ENCODE results near the gene GALNT5.
"Not testable (repeated sequence)": the region's sequence is repeated elsewhere in the genome, so short reads cannot be mapped to it uniquely, and the experiment has no call there.

GALNT5 gene

DNA sequence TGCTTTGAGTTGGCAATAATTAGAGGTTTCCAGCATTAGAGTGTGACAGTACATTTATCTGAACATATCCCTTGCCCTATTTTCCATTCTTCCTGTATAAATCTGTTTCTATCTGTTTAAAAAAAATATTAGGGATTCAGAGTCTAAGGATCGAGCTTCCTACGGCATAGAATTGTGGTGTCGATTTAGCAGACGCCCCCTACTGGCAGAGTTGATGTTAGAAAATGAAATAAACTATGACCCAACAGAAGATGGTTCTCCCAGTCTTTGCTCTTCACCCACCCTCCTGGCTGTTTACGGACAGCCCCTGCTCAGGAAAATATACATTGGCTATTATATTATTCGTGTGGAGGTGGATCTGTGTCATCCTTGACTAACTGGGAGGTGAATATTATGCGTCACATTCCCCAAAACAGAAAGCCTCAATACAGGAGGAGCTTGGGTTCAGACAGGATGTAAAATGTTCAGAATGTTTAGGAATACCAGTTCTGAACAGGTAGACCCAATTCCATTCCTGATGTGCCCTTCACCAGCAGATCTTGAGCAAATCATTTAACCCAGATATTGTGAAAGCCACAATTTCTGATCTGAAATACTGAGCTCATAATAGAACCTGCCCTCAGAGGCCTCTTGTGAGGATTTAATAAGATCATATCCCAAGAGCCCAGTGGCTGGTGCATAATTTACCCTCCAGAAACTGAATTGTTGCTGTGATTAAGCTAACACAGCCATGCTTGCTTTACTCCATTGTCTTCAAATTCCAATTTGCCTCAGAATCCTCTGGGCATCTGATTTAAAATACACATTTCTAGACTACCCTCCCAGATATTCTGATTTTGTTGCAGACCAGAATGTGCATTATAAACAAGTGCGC, 78.9 kb downstream of the GALNT5 start:
- H3K27ac ChIP-seq (ENCODE audit: low read depth, low read length): no peak overlapping the region
- H3K9ac ChIP-seq (ENCODE audit: low read depth in 1 of 2, low read length in 2 of 2): no peak overlapping the region
- H3K4me3 ChIP-seq (ENCODE audit: low read depth in 1 of 2, low read length in 2 of 2): no peak overlapping the region
- H3K36me3 ChIP-seq (ENCODE audit: control insufficient read depth in 1 of 2, insufficient read depth in 2 of 2, low read length in 2 of 2): no peaks in the 10 kb centered on the region
- no peaks in the 10 kb centered on the region for H3K27me3 ChIP-seq (ENCODE audit: control insufficient read depth in 1 of 2, insufficient read depth in 2 of 2, low read length in 2 of 2)
- peaks cover 0 to 2% of the 10 kb centered on the region in 2 donors for H3K4me1 ChIP-seq (ENCODE audit: control insufficient read depth in 1 of 2, insufficient read depth in 2 of 2, low read length in 2 of 2)
- H3K9me3 ChIP-seq (ENCODE audit: control insufficient read depth in 1 of 2, low read length in 2 of 2): no peaks in the 10 kb centered on the region

DNA sequence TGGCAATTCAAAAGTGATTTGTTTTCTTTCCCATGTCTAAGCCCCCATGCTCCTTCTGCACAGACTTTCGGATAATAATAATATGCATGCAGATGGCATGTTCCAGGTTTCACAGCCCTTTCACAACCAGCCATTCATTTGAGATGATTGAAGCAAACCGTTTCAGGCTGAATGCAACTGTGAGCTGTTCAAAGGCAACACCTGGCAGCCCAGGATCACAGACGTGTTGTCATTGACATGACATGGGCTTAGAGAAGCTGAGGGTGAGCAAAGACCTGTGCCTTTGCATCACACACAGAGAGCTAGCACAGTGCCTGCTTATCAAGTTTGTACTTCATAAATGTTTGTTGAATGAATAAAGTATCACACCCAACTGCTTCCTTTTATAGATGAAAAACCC, 80.5 kb downstream of the GALNT5 start:
- Histone ChIP-seq H3K36me3 (ENCODE audit: control insufficient read depth in 1 of 2, insufficient read depth in 2 of 2, low read length in 2 of 2) (no peaks in the 10 kb centered on the region), H3K9me3 (ENCODE audit: control insufficient read depth in 1 of 2, low read length in 2 of 2) (peaks cover 0 to 2% of the 10 kb centered on the region in 2 donors), H3K27me3 (ENCODE audit: control insufficient read depth in 1 of 2, insufficient read depth in 2 of 2, low read length in 2 of 2) (no peaks in the 10 kb centered on the region), H3K27ac (ENCODE audit: low read depth, low read length) (no peak overlapping the region), H3K4me1 (ENCODE audit: control insufficient read depth in 1 of 2, insufficient read depth in 2 of 2, low read length in 2 of 2) (no peaks in the 10 kb centered on the region), H3K9ac (ENCODE audit: low read depth in 1 of 2, low read length in 2 of 2) (no peak overlapping the region), H3K4me3 (ENCODE audit: low read depth in 1 of 2, low read length in 2 of 2) (no peak overlapping the region)

DNA sequence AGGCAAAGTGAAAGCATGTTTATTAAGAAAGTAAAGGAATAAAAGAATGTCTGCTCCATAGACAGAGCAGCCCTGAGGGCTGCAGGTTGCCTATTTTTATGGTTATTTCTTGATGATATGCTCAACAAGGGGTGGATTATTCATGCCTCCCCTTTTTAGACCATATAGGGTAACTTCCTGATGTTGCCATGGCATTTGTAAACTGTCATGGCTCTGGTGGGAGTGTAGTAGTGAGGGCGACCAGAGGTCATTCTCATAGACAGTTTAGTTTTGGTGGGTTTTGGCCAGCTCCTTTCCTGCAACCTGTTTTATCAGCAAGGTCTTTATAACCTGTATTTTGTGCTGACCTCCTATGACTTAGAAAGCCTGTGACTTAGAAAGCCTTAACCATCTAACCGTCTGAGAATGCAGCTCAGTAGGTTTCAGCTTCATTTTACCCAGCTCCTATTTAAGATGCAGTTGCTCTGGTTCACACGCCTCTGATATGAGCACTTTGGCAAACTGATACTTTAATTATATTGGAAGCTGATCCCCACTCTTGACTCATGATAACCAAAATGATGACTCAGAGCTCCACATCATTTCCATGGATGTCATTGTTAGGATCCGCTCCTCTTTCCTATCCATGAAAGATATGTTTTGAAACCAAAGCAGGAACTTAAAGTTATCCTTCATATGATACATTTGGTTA, 82.6 kb downstream of the GALNT5 start:
- Histone ChIP-seq H3K9me3 (ENCODE audit: control insufficient read depth in 1 of 2, low read length in 2 of 2) (peaks cover 5 to 19% of the 10 kb centered on the region in 2 donors), H3K36me3 (ENCODE audit: control insufficient read depth in 1 of 2, insufficient read depth in 2 of 2, low read length in 2 of 2) (no peaks in the 10 kb centered on the region), H3K4me1 (ENCODE audit: control insufficient read depth in 1 of 2, insufficient read depth in 2 of 2, low read length in 2 of 2) (no peaks in the 10 kb centered on the region), H3K9ac (ENCODE audit: low read depth in 1 of 2, low read length in 2 of 2) (no peak overlapping the region), H3K4me3 (ENCODE audit: low read depth in 1 of 2, low read length in 2 of 2) (no peak overlapping the region), H3K27me3 (ENCODE audit: control insufficient read depth in 1 of 2, insufficient read depth in 2 of 2, low read length in 2 of 2) (no peaks in the 10 kb centered on the region), H3K27ac (ENCODE audit: low read depth, low read length) (no peak overlapping the region)

DNA sequence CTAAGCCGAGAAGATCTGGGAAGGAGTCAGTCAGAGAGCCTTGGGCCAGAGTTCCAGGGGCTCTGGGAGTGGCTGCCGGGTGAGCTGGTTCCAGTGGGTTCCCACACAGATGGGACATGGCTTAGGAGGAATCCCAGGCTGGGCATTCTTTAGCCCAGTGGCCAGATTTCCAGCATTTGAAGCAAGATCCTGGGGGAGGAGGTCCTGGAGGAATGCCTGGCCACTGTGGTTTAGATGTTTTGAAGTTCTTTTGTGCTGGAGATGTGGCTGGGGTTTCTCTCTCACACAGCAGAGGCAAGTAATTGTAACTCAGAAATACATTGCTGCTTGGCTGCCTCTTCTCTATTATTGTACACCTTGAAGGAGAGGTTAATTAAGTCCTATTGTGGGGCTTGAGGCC, 83.9 kb downstream of the GALNT5 start:
- not testable (repeated sequence) for H3K4me1 ChIP-seq (ENCODE audit: control insufficient read depth in 1 of 2, insufficient read depth in 2 of 2, low read length in 2 of 2); H3K36me3 ChIP-seq (ENCODE audit: control insufficient read depth in 1 of 2, insufficient read depth in 2 of 2, low read length in 2 of 2)

DNA sequence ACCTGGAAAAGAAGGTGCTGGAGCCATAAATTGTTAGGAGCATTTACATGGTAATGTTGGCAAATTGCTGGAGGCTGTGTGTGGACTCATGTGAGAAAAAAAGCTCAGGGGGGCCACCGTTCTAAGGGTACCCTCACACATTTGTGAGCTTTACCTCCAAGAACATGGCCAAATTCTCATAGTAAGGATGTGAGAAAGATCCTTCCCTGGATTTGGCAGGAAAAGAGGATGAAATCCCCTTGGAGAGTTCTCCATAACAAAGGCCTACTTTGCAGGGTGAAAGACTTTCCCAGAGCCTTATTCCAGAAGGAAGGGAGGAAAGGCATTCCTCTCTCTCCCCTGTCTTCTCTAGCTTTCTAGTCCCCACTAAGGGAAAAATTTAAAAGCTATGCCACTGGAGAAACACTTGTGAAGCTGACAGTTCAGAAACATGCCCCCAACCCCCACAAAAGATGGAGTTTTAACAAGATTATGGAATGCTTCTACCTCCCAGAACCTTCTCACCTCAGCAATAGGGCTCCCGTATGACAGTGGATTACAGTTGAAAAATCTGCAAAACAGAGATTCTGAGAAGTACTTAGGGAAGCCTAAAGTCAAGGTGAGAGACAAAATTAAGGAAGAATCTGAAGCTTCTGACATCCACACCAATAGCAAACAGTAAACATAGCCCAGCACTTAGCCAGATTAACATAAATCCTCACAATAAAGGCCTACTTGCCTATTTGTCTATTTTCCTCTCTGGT, 88.3 kb downstream of the GALNT5 start:
- Histone ChIP-seq H3K4me1 (ENCODE audit: control insufficient read depth in 1 of 2, insufficient read depth in 2 of 2, low read length in 2 of 2) (no peaks in the 10 kb centered on the region), H3K27ac (ENCODE audit: low read depth, low read length) (no peak overlapping the region), H3K36me3 (ENCODE audit: control insufficient read depth in 1 of 2, insufficient read depth in 2 of 2, low read length in 2 of 2) (no peaks in the 10 kb centered on the region), H3K9ac (ENCODE audit: low read depth in 1 of 2, low read length in 2 of 2) (no peak overlapping the region), H3K27me3 (ENCODE audit: control insufficient read depth in 1 of 2, insufficient read depth in 2 of 2, low read length in 2 of 2) (no peaks in the 10 kb centered on the region), H3K4me3 (ENCODE audit: low read depth in 1 of 2, low read length in 2 of 2) (no peak overlapping the region), H3K9me3 (ENCODE audit: control insufficient read depth in 1 of 2, low read length in 2 of 2) (peaks cover 7 to 24% of the 10 kb centered on the region in 2 donors)

More for the DNA sequence above, 83.9 kb downstream of the GALNT5 start:
- not testable (repeated sequence) for H3K4me3 ChIP-seq (ENCODE audit: low read depth in 1 of 2, low read length in 2 of 2); H3K27ac ChIP-seq (ENCODE audit: low read depth, low read length); H3K27me3 ChIP-seq (ENCODE audit: control insufficient read depth in 1 of 2, insufficient read depth in 2 of 2, low read length in 2 of 2); H3K9ac ChIP-seq (ENCODE audit: low read depth in 1 of 2, low read length in 2 of 2)
- peaks cover 7 to 24% of the 10 kb centered on the region in 2 donors for H3K9me3 ChIP-seq (ENCODE audit: control insufficient read depth in 1 of 2, low read length in 2 of 2)

DNA sequence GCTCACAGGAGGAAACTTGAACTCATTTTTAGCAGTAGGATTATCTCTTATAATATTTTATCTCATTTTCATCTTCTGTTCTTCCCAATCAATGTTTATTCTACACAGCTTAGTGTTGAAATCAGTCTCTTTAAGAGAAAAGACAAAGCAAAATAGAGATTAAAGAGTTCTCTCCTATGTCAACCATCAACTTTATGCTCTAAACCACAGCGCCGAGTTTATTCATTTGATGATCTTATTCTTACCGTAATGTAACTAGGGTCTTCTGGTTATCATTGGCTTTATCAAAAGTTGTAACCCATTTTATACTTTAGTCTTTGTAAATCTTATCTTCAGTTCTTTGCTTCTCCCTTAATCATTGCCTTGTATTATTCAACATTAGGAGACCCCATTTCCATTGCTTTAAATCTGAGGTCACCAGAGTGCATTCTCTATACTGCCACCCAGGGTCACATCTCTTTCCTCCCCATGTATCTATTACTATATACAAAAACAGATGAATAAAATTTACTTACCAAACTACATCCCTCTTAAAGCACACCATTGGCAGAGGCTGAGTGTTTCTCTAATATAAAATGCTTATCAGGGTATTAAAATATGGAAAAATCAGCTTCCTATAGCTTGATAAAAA, 90.9 kb downstream of the GALNT5 start:
- Histone ChIP-seq H3K4me3 (ENCODE audit: low read depth in 1 of 2, low read length in 2 of 2) (no peak overlapping the region), H3K9me3 (ENCODE audit: control insufficient read depth in 1 of 2, low read length in 2 of 2) (peaks cover 4 to 21% of the 10 kb centered on the region in 2 donors), H3K4me1 (ENCODE audit: control insufficient read depth in 1 of 2, insufficient read depth in 2 of 2, low read length in 2 of 2) (no peaks in the 10 kb centered on the region), H3K27me3 (ENCODE audit: control insufficient read depth in 1 of 2, insufficient read depth in 2 of 2, low read length in 2 of 2) (no peaks in the 10 kb centered on the region), H3K36me3 (ENCODE audit: control insufficient read depth in 1 of 2, insufficient read depth in 2 of 2, low read length in 2 of 2) (no peaks in the 10 kb centered on the region), H3K9ac (ENCODE audit: low read depth in 1 of 2, low read length in 2 of 2) (no peak overlapping the region), H3K27ac (ENCODE audit: low read depth, low read length) (no peak overlapping the region)

DNA sequence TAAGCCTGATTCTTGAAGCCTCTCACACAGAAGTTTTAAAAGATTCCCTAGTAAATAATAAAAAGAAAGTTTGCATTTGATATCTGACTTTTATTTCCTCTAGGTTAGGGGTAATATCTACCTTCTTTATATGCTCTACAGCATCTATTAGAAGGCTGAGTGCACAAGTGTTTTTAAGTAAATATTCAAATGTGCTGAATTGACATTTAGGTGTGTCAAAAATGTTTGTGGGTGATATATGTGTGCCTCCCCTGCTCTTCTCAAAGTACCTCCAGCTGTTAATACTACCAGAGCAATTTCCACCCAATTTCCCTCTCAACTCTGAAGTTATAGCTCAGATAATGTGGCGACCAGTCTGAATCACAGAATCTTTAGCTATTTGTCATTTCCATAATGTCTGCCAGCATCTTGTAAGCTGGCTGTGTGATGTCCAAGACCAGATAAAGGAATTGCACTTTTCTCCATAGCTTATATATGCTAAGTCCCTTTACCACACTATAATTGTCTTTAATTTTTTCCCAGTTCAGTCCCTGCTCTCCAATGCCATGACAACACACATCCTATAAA, 92.5 kb downstream of the GALNT5 start:
- Histone ChIP-seq H3K27me3 (ENCODE audit: control insufficient read depth in 1 of 2, insufficient read depth in 2 of 2, low read length in 2 of 2) (no peaks in the 10 kb centered on the region), H3K4me1 (ENCODE audit: control insufficient read depth in 1 of 2, insufficient read depth in 2 of 2, low read length in 2 of 2) (no peaks in the 10 kb centered on the region), H3K36me3 (ENCODE audit: control insufficient read depth in 1 of 2, insufficient read depth in 2 of 2, low read length in 2 of 2) (no peaks in the 10 kb centered on the region), H3K27ac (ENCODE audit: low read depth, low read length) (no peak overlapping the region), H3K9me3 (ENCODE audit: control insufficient read depth in 1 of 2, low read length in 2 of 2) (peaks cover 3 to 5% of the 10 kb centered on the region in 2 donors), H3K4me3 (ENCODE audit: low read depth in 1 of 2, low read length in 2 of 2) (no peak overlapping the region), H3K9ac (ENCODE audit: low read depth in 1 of 2, low read length in 2 of 2) (no peak overlapping the region)

DNA sequence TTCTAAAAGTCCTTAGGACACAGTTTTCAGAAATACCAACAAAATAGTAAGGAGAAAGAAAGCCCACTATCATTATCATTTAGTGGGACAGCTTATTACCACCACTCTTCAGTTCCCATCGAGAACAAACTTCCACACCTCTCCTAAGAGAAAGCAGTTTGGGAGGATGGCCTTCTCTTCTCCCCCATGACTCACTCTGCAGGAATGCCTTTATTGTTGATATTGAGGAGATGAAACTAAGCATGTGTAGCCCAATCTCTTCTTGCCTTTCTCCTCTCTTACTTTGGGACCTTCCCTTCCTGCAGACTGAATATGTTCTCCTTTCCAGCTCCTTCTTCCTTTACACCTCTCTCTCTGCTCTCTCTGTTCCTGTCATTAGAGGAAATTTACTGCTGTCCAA, 98.1 kb downstream of the GALNT5 start:
- Histone ChIP-seq H3K4me1 (ENCODE audit: control insufficient read depth in 1 of 2, insufficient read depth in 2 of 2, low read length in 2 of 2) (no peaks in the 10 kb centered on the region), H3K27me3 (ENCODE audit: control insufficient read depth in 1 of 2, insufficient read depth in 2 of 2, low read length in 2 of 2) (no peaks in the 10 kb centered on the region), H3K4me3 (ENCODE audit: low read depth in 1 of 2, low read length in 2 of 2) (no peak overlapping the region), H3K9me3 (ENCODE audit: control insufficient read depth in 1 of 2, low read length in 2 of 2) (no peaks in the 10 kb centered on the region), H3K9ac (ENCODE audit: low read depth in 1 of 2, low read length in 2 of 2) (no peak overlapping the region), H3K27ac (ENCODE audit: low read depth, low read length) (no peak overlapping the region), H3K36me3 (ENCODE audit: control insufficient read depth in 1 of 2, insufficient read depth in 2 of 2, low read length in 2 of 2) (no peaks in the 10 kb centered on the region)

DNA sequence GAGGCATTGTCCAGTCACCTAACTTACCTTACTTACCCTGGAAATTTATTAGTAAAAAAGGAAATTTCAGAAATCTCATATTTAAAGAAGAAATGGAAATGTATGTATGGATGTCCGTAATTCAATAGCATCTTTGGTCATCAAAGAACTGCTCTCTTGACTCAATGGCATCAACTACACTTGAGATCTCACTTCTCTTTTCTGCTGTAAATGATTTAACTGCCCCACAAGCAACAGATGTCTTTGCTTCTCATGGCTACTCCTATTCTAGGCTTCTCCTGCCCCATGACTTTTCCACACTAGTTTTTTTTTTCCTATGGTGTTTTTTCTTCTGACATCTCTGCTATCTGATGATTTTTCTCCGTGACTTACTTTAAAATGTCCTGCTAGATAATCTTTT, 102.1 kb downstream of the GALNT5 start:
- H3K9me3 ChIP-seq (ENCODE audit: control insufficient read depth in 1 of 2, low read length in 2 of 2): peaks cover 3 to 12% of the 10 kb centered on the region in 2 donors
- H3K36me3 ChIP-seq (ENCODE audit: control insufficient read depth in 1 of 2, insufficient read depth in 2 of 2, low read length in 2 of 2): no peaks in the 10 kb centered on the region
- H3K9ac ChIP-seq (ENCODE audit: low read depth in 1 of 2, low read length in 2 of 2): no peak overlapping the region
- no peak overlapping the region for H3K27ac ChIP-seq (ENCODE audit: low read depth, low read length)
- H3K27me3 ChIP-seq (ENCODE audit: control insufficient read depth in 1 of 2, insufficient read depth in 2 of 2, low read length in 2 of 2): no peaks in the 10 kb centered on the region
- H3K4me3 ChIP-seq (ENCODE audit: low read depth in 1 of 2, low read length in 2 of 2): no peak overlapping the region
- no peaks in the 10 kb centered on the region for H3K4me1 ChIP-seq (ENCODE audit: control insufficient read depth in 1 of 2, insufficient read depth in 2 of 2, low read length in 2 of 2)
